ENCODE data around the gene NKX2-2. TPM values are rescaled to one million over a fixed set of nuclear protein-coding genes. Genes with fewer than 3 reads are reported as not detected.

Gene NKX2-2
- total RNA-seq, 2 experiments from 2014 or later = not detected

- Mint-ChIP-seq H3K9me3 (no peaks in the 10 kb centered on the region), H3K4me1 (peaks cover under 1% of the 10 kb centered on the region), H3K36me3 (ENCODE audit: low read depth) (no peaks in the 10 kb centered on the region), H3K4me3 (no peak overlapping the region), H3K27ac (no peak overlapping the region), H3K27me3 (peaks cover 21% of the 10 kb centered on the region)
- ChIA-PET CTCF (interaction anchor here (1.2 kb wide), 1 partner anchor 81 kb away, joined by 3 read pairs; no protein-coding TSS in a partner anchor), POLR2A (no interaction called here)
- DNase-seq = no peak
These were observed 21.0 kb upstream of the NKX2-2 start for GRCh38 chr20:21534886-21535285.

GRCh38 chr20:21534453-21534852 is 20.6 kb upstream of the NKX2-2 start:
- peaks cover 22% of the 10 kb centered on the region for H3K27me3 Mint-ChIP-seq
- no peak overlapping the region for H3K4me3 Mint-ChIP-seq
- DNase-seq = no peak
- CTCF ChIA-PET = interaction anchor here (1.2 kb wide), 1 partner anchor 81 kb away, joined by 3 read pairs; no protein-coding TSS in a partner anchor
- H3K9me3 Mint-ChIP-seq = no peaks in the 10 kb centered on the region
- POLR2A ChIA-PET = no interaction called here
- H3K27ac Mint-ChIP-seq = no peak overlapping the region
- no peaks in the 10 kb centered on the region for H3K36me3 Mint-ChIP-seq (ENCODE audit: low read depth)
- H3K4me1 Mint-ChIP-seq = peaks cover 2% of the 10 kb centered on the region

- Mint-ChIP-seq H3K27ac (no peak overlapping the region), H3K9me3 (no peaks in the 10 kb centered on the region), H3K4me1 (peaks cover 2% of the 10 kb centered on the region), H3K27me3 (peaks cover 59% of the 10 kb centered on the region), H3K36me3 (ENCODE audit: low read depth) (no peaks in the 10 kb centered on the region), H3K4me3 (no peak overlapping the region)
- no peak for DNase-seq
- ChIA-PET CTCF (interaction anchor here (0.6 to 1.2 kb wide), 7 partner anchors 11 to 1608 kb away, joined by 3 to 7 read pairs (median 3); no protein-coding TSS in a partner anchor), POLR2A (no interaction called here)
These were observed 16.0 kb upstream of the NKX2-2 start for GRCh38 chr20:21529863-21530262.

GRCh38 chr20:21528870-21529269 is 15.0 kb upstream of the NKX2-2 start:
- CTCF ChIA-PET = interaction anchor here (0.6 to 1.2 kb wide), 3 partner anchors 24 to 1609 kb away, joined by 3 read pairs; no protein-coding TSS in a partner anchor
- no peaks in the 10 kb centered on the region for H3K36me3 Mint-ChIP-seq (ENCODE audit: low read depth)
- H3K4me1 Mint-ChIP-seq = peaks cover 2% of the 10 kb centered on the region
- no peak for DNase-seq
- peaks cover 69% of the 10 kb centered on the region for H3K27me3 Mint-ChIP-seq
- POLR2A ChIA-PET = no interaction called here
- H3K9me3 Mint-ChIP-seq = no peaks in the 10 kb centered on the region
- H3K4me3 Mint-ChIP-seq = no peak overlapping the region
- H3K27ac Mint-ChIP-seq = no peak overlapping the region

GRCh38 chr20:21527908-21528307 is 14.0 kb upstream of the NKX2-2 start:
- CTCF ChIA-PET = interaction anchor here (1.6 kb wide), 1 partner anchor 292 kb away, joined by 3 read pairs; no protein-coding TSS in a partner anchor
- Mint-ChIP-seq H3K27me3 (peaks cover 73% of the 10 kb centered on the region), H3K4me3 (no peak overlapping the region), H3K9me3 (no peaks in the 10 kb centered on the region), H3K4me1 (peaks cover 4% of the 10 kb centered on the region), H3K27ac (no peak overlapping the region), H3K36me3 (ENCODE audit: low read depth) (no peaks in the 10 kb centered on the region)
- POLR2A ChIA-PET = no interaction called here
- no peak for DNase-seq

- H3K36me3 Mint-ChIP-seq (ENCODE audit: low read depth) = no peaks in the 10 kb centered on the region
- ChIA-PET CTCF (interaction anchor here (1.6 kb wide), 1 partner anchor 291 kb away, joined by 3 read pairs; no protein-coding TSS in a partner anchor), POLR2A (no interaction called here)
These were observed 12.9 kb upstream of the NKX2-2 start for GRCh38 chr20:21526776-21527175.

GRCh38 chr20:21523895-21524294 is 10.0 kb upstream of the NKX2-2 start:
- no peak for DNase-seq
- no peaks in the 10 kb centered on the region for H3K36me3 Mint-ChIP-seq (ENCODE audit: low read depth)
- H3K4me3 Mint-ChIP-seq = no peak overlapping the region
- no peaks in the 10 kb centered on the region for H3K9me3 Mint-ChIP-seq
- ChIA-PET POLR2A (no interaction called here), CTCF (no interaction called here)
- H3K4me1 Mint-ChIP-seq = peaks cover 2% of the 10 kb centered on the region
- no peak overlapping the region for H3K27ac Mint-ChIP-seq
- H3K27me3 Mint-ChIP-seq = peaks cover 86% of the 10 kb centered on the region

More at GRCh38 chr20:21526776-21527175, 12.9 kb upstream of the NKX2-2 start:
- Mint-ChIP-seq H3K27ac (no peak overlapping the region), H3K27me3 (peaks cover 66% of the 10 kb centered on the region), H3K4me1 (peaks cover 4% of the 10 kb centered on the region), H3K9me3 (no peaks in the 10 kb centered on the region), H3K4me3 (no peak overlapping the region)
- DNase-seq = no peak

- Mint-ChIP-seq H3K27ac (peak overlapping the region; percentile 86), H3K9me3 (no peaks in the 10 kb centered on the region), H3K36me3 (ENCODE audit: low read depth) (no peaks in the 10 kb centered on the region), H3K4me1 (peaks cover 2% of the 10 kb centered on the region), H3K4me3 (peak overlapping the region; percentile 56), H3K27me3 (peaks cover 86% of the 10 kb centered on the region)
- no peak for DNase-seq
- CTCF ChIA-PET = no interaction called here
- POLR2A ChIA-PET = no interaction called here
These were observed 9.5 kb upstream of the NKX2-2 start for GRCh38 chr20:21523281-21523868.

GRCh38 chr20:21522481-21523280 is 8.8 kb upstream of the NKX2-2 start:
- peaks cover 2% of the 10 kb centered on the region for H3K36me3 Mint-ChIP-seq (ENCODE audit: low read depth)
- CTCF ChIA-PET = interaction anchor here (1.1 kb wide), 1 partner anchor 180 kb away, joined by 4 read pairs; no protein-coding TSS in a partner anchor
- peaks cover 88% of the 10 kb centered on the region for H3K27me3 Mint-ChIP-seq
- peak overlapping the region; percentile 86 for H3K27ac Mint-ChIP-seq
- no peaks in the 10 kb centered on the region for H3K9me3 Mint-ChIP-seq
- POLR2A ChIA-PET = no interaction called here
- H3K4me3 Mint-ChIP-seq = peak overlapping the region; percentile 56
- DNase-seq = no peak
- H3K4me1 Mint-ChIP-seq = peaks cover 2% of the 10 kb centered on the region

GRCh38 chr20:21521596-21522480 is 8.0 kb upstream of the NKX2-2 start:
- H3K4me1 Mint-ChIP-seq = peaks cover 2% of the 10 kb centered on the region

GRCh38 chr20:21520702-21521595 is 7.1 kb upstream of the NKX2-2 start:
- no peak for DNase-seq
- CTCF ChIA-PET = interaction anchor here (3.4 kb wide), 1 partner anchor 16 kb away, joined by 10 read pairs; no protein-coding TSS in a partner anchor
- H3K27me3 Mint-ChIP-seq = peaks cover 89% of the 10 kb centered on the region
- peaks cover 4% of the 10 kb centered on the region for H3K4me1 Mint-ChIP-seq
- POLR2A ChIA-PET = no interaction called here
- H3K27ac Mint-ChIP-seq = peak overlapping the region; percentile 72
- no peaks in the 10 kb centered on the region for H3K9me3 Mint-ChIP-seq
- H3K4me3 Mint-ChIP-seq = peak overlapping the region; percentile 45
- peaks cover 2% of the 10 kb centered on the region for H3K36me3 Mint-ChIP-seq (ENCODE audit: low read depth)

More at GRCh38 chr20:21521596-21522480, 8.0 kb upstream of the NKX2-2 start:
- POLR2A ChIA-PET = no interaction called here
- Mint-ChIP-seq H3K4me3 (no peak overlapping the region), H3K9me3 (no peaks in the 10 kb centered on the region), H3K27ac (peak overlapping the region; percentile 72), H3K36me3 (ENCODE audit: low read depth) (peaks cover 2% of the 10 kb centered on the region), H3K27me3 (peaks cover 88% of the 10 kb centered on the region)
- CTCF ChIA-PET = interaction anchor here (1.1 to 3.4 kb wide), 2 partner anchors 16 to 181 kb away, joined by 4 to 10 read pairs; no protein-coding TSS in a partner anchor
- no peak for DNase-seq

Measured in activated CD4-positive, alpha-beta T cell treated with anti-CD3 and anti-CD28 coated beads, Interleukin-2, amount 10 ng/mL, durations not matched to agents 7 days and 5 days (primary cell).